Esophagus (tissue), 2 donors: ENCODE results near the gene TMEM170B. TPM values are rescaled to one million over a fixed set of nuclear protein-coding genes. Genes with fewer than 3 reads are reported as not detected.

Experiments
- H3K27ac ChIP-seq, 2 donors: one replicate each; pipeline ENCODE4 v1.5.1; 2013; ENCODE audit warnings: low read depth in 2 of 2, mild to moderate bottlenecking in 2 of 2, inconsistent platforms in 1 of 2, low read length in 1 of 2, moderate library complexity in 1 of 2
- H3K27me3 ChIP-seq, 2 donors: one replicate each; pipeline ENCODE4 v1.6.1; 2013; ENCODE audit warnings: low read length in 2 of 2, control low read depth in 1 of 2, mild to moderate bottlenecking in 1 of 2; ENCODE audit not compliant: insufficient read depth in 2 of 2, control insufficient read depth in 1 of 2
- H3K36me3 ChIP-seq, 2 donors: one replicate each; pipeline ENCODE4 v1.6.1; 2013; ENCODE audit warnings: low read length in 1 of 2; ENCODE audit not compliant: control insufficient read depth in 2 of 2, insufficient read depth in 2 of 2
- H3K4me1 ChIP-seq, 2 donors: one replicate each; pipeline ENCODE4 v1.6.1; 2013; ENCODE audit warnings: low read length in 1 of 2; ENCODE audit not compliant: control insufficient read depth in 2 of 2, insufficient read depth in 2 of 2
- H3K4me3 ChIP-seq, 2 donors: one replicate each; pipeline ENCODE4 v1.5.1; 2013; ENCODE audit warnings: low read length in 2 of 2, mild to moderate bottlenecking in 2 of 2, low read depth in 1 of 2, moderate library complexity in 1 of 2
- H3K9me3 ChIP-seq, 2 donors: one replicate each; pipeline ENCODE4 v1.6.1; 2013; ENCODE audit warnings: mild to moderate bottlenecking in 2 of 2, low read depth in 1 of 2, low read length in 1 of 2, moderate library complexity in 1 of 2; ENCODE audit not compliant: control insufficient read depth in 2 of 2, insufficient read depth in 1 of 2
- WGBS, 2 donors: extraction: QIAGEN DNeasy Blood & Tissue Kit; methylation state at CpG; one replicate each; pipeline ENCODE4 v1.1.7; 2013; 5-methylcytosine and 5-hydroxymethylcytosine counted together
- polyA plus RNA-seq, 2 donors: library from polyadenylated mRNA; stranded (reverse); fragments of 200-250 nt; gene quantifications; one replicate each; pipeline ENCODE4 v1.2.3, GENCODE V29; 2013
- donor health status: healthy with polysubstance abuse.
- donor health status: Bipolar disorder and iron deficiency.

Gene TMEM170B
- polyA plus RNA-seq, 2 donors, result 0.22 to 0.41 TPM

- 92 to 97% methylated on average over 9 of the region's 9 CpGs for WGBS, 2 donors
- H3K36me3 ChIP-seq, result no peaks in the 10 kb centered on the region
- H3K4me3 ChIP-seq, result no peak overlapping the region
- no peaks in the 10 kb centered on the region for H3K27me3 ChIP-seq
- no peaks in the 10 kb centered on the region for H3K4me1 ChIP-seq
- H3K27ac ChIP-seq, result no peak overlapping the region
- H3K9me3 ChIP-seq, result no peaks in the 10 kb centered on the region
These were observed 40.4 kb upstream of the TMEM170B start for GRCh38 chr6:11497107-11497506.

GRCh38 chr6:11497881-11498280 is 39.7 kb upstream of the TMEM170B start:
- WGBS, 2 donors, result 56 to 75% methylated on average over 1 of the region's 1 CpG
- Histone ChIP-seq H3K9me3 (no peaks in the 10 kb centered on the region), H3K27ac (no peak overlapping the region), H3K4me1 (no peaks in the 10 kb centered on the region), H3K36me3 (no peaks in the 10 kb centered on the region), H3K4me3 (no peak overlapping the region), H3K27me3 (no peaks in the 10 kb centered on the region)

GRCh38 chr6:11500008-11500407 is 37.5 kb upstream of the TMEM170B start:
- Histone ChIP-seq H3K27me3 (no peaks in the 10 kb centered on the region), H3K36me3 (no peaks in the 10 kb centered on the region), H3K9me3 (no peaks in the 10 kb centered on the region), H3K4me3 (no peak overlapping the region), H3K27ac (no peak overlapping the region), H3K4me1 (no peaks in the 10 kb centered on the region)
- WGBS, 2 donors, result 69 to 74% methylated on average over 2 of the region's 2 CpGs

GRCh38 chr6:11509471-11509870 is 28.1 kb upstream of the TMEM170B start:
- no peaks in the 10 kb centered on the region for H3K9me3 ChIP-seq
- H3K27me3 ChIP-seq, result no peaks in the 10 kb centered on the region
- no peak overlapping the region for H3K4me3 ChIP-seq
- H3K27ac ChIP-seq, result no peak overlapping the region
- no peaks in the 10 kb centered on the region for H3K36me3 ChIP-seq
- H3K4me1 ChIP-seq, result no peaks in the 10 kb centered on the region
- 94 to 95% methylated on average over 3 of the region's 3 CpGs for WGBS, 2 donors

DNA sequence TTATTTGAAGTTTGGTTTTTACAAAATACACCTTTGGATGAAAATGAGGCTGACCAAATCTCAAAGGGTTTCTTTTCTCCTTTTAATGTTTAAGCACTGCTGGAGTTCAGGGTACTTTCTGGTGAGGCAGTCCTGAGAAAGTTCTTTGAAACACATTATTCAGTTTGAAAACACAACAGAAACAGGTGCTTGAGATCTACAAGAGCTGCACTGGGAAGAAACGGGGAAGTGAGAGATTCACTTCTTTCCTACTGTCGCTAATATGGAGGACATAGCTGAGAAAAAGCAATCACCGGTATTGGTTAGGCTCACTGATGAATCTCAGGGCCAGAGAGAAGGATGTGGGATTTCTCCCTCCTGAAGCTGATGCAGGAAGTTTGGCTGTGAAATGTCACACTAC is 22.9 kb upstream of the TMEM170B start:
- Histone ChIP-seq H3K4me3 (no peak overlapping the region), H3K4me1 (no peaks in the 10 kb centered on the region), H3K36me3 (no peaks in the 10 kb centered on the region), H3K9me3 (no peaks in the 10 kb centered on the region), H3K27me3 (no peaks in the 10 kb centered on the region), H3K27ac (no peak overlapping the region)
- WGBS, 2 donors, result 62 to 84% methylated on average over 3 of the region's 3 CpGs

GRCh38 chr6:11515763-11516162 is 21.8 kb upstream of the TMEM170B start:
- H3K36me3 ChIP-seq, result no peaks in the 10 kb centered on the region
- H3K4me3 ChIP-seq, result no peak overlapping the region
- no peaks in the 10 kb centered on the region for H3K27me3 ChIP-seq
- H3K9me3 ChIP-seq, result no peaks in the 10 kb centered on the region
- H3K4me1 ChIP-seq, result no peaks in the 10 kb centered on the region
- WGBS, 2 donors, result 40 to 49% methylated on average over 3 of the region's 3 CpGs
- no peak overlapping the region for H3K27ac ChIP-seq

DNA sequence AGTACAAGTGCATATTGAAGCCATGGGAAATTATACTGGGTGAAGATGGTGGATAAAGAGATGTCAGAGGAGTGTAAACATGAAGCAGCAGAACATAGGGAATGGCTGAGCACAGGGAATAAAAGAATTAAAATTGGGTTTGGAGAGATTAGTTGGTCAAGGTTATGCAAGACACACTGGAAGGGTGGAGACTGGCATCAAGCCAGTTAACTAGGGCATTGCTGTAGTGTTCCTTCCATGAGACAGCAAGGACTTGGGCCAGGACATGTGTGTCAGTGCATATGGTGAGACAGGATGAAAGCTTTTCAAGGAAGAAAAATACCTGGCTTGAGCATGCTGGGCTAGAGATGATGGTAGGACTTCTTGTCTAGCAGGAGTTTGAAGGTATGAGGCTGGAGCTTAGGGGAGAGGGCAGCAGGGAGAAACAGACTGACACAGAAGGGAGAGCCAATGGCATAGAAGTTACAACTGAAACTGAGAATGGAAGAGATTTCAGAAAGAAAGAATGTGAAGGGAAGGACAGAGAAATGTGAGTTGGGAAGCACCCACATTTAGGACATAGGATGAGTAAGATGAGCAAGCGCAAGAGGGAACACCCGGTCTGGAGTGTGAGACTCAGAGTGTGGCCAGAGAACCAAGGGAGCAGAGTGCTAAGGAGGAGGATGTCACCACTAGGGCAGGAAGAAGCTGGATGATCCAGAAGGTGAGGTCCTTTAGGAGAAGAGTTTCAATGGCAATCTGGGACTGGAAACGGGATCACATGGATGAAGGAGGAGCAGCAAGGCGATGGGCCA is 14.5 kb upstream of the TMEM170B start:
- Histone ChIP-seq H3K36me3 (no peaks in the 10 kb centered on the region), H3K27ac (no peak overlapping the region), H3K27me3 (no peaks in the 10 kb centered on the region), H3K9me3 (no peaks in the 10 kb centered on the region), H3K4me3 (no peak overlapping the region), H3K4me1 (no peaks in the 10 kb centered on the region)
- 90 to 94% methylated on average over 4 of the region's 4 CpGs for WGBS, 2 donors

DNA sequence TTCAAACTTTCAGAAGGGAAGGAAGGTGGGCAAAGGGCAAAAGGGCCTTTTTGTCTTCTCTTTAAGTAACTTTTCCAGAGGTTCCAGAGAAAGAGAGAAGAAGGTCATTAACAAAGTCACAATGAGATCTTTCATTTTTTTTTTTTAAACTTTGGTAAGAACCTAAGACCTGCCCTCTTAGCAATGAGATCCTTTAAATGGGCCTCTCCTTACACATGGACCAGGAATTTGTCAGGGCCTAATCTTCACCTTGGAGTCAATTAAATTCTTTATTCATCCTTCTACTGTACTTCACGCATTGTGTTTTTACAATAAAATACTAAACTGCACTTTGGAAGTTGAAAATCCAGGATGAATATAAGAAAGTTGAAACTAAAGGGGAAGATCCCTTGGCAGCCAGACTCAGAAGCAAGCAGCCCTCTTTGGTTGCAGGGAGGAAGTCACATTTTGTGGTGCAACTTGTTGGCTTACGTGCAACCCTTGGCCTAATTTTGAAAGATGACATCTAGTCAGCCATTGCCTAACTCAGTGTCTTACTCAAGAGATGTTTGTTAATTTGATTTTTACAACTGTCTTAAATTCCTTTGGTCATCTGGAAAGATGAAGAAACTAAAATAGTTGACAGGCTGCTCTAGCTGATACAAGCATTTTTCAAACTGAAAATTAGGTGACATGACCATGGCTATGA is 11.9 kb upstream of the TMEM170B start:
- no peaks in the 10 kb centered on the region for H3K27me3 ChIP-seq
- no peak overlapping the region for H3K27ac ChIP-seq
- no peak overlapping the region for H3K4me3 ChIP-seq
- H3K4me1 ChIP-seq, result no peaks in the 10 kb centered on the region
- no peaks in the 10 kb centered on the region for H3K9me3 ChIP-seq
- H3K36me3 ChIP-seq, result no peaks in the 10 kb centered on the region
- 61 to 85% methylated on average over 2 of the region's 2 CpGs for WGBS, 2 donors

GRCh38 chr6:11526156-11526505 is 11.4 kb upstream of the TMEM170B start:
- Histone ChIP-seq H3K27ac (no peak overlapping the region), H3K4me1 (no peaks in the 10 kb centered on the region), H3K27me3 (no peaks in the 10 kb centered on the region), H3K4me3 (no peak overlapping the region), H3K9me3 (no peaks in the 10 kb centered on the region), H3K36me3 (no peaks in the 10 kb centered on the region)
- WGBS, 2 donors, result 85 to 93% methylated on average over 3 of the region's 3 CpGs
